SH-SY5Y (cell line): ENCODE data around the gene C2CD4C.

ENCODE experiments used
- GATA2 ChIP-seq: IDR thresholded peaks from 2 replicates; pipeline ENCODE4 v1.6.1; 2011; ENCODE audit warnings: mild to moderate bottlenecking, low read depth, low read length
- GATA3 ChIP-seq: IDR thresholded peaks from 2 replicates; pipeline ENCODE4 v1.6.1; 2011; ENCODE audit warnings: low read depth, mild to moderate bottlenecking, low read length, moderate library complexity

DNA sequence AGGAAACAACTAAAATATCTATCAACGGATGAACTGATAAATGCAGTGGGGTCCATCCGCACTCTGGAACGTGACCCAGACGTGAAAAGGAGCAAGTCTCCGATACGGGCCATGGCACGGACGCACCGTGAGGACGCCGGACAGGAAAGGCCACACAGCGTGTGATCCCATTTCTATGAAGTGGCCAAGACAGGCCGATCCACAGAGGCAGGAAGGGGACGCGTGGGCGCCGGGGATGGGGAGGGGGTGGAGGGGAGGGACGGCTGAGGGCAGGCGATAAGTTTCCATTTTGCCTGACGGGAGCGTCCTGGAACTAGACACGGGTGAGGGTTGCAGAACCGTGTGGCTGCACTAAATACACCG is 38.1 kb upstream of the C2CD4C start:
- TF ChIP-seq GATA2, result no peak
- TF ChIP-seq GATA3, result no peak
